Stomach (tissue), 9 donors: Measurements from ENCODE around the gene XRCC6. TPM values are rescaled to one million over a fixed set of nuclear protein-coding genes. Genes with fewer than 3 reads are reported as not detected.
A peak's percentile ranks its signal among the peaks of the same experiment; 100 is the strongest.

Experiments used
- DNase-seq, 2 donors: peaks; one replicate each; pipeline versions ENCODE4 v3.0.0 to v3.0.0-alpha.2; 2013 to 2019
- H3K27ac ChIP-seq, 5 donors: fragments of 200-600 bp in 4 of 5; sonication (generic) in 4 of 5; one replicate each; pipeline ENCODE4 v1.5.1; 2013 to 2019; ENCODE audit warnings: mild to moderate bottlenecking in 1 of 5, moderate library complexity in 1 of 5
- H3K27me3 ChIP-seq, 3 donors: fragments of 200-600 bp; sonication (generic); one replicate each; pipeline ENCODE4 v1.5.1; 2017 to 2019; ENCODE audit warnings: mixed run types in 1 of 3
- H3K36me3 ChIP-seq, 4 donors: fragments of 200-600 bp; sonication (generic); 1 replicate in 3 of 4; 2 replicates in 1 of 4; pipeline ENCODE4 v1.5.1; 2016 to 2019
- H3K4me1 ChIP-seq, 4 donors: fragments of 200-600 bp; sonication (generic); one replicate each; pipeline ENCODE4 v1.5.1; 2016 to 2019
- H3K4me3 ChIP-seq, 4 donors: fragments of 200-600 bp; sonication (generic) in 3 of 4; one replicate each; pipeline ENCODE4 v1.5.1; 2016 to 2019; ENCODE audit warnings: mild to moderate bottlenecking in 1 of 4
- H3K9me3 ChIP-seq, 4 donors: fragments of 200-600 bp; sonication (generic); one replicate each; pipeline ENCODE4 v1.5.1; 2016 to 2019
- EP300 ChIP-seq: sonication (generic); formaldehyde crosslinking; IDR thresholded peaks from one replicate; pipeline ENCODE4 v1.6.1; 2017; ENCODE audit warnings: antibody characterized with exemption
- POLR2A ChIP-seq, 4 donors: fragments of 450-650 bp; IDR thresholded peaks; one replicate each; pipeline ENCODE4 v1.6.1; 2016; ENCODE audit warnings: antibody characterized with exemption in 4 of 4, control low read depth in 2 of 4, mild to moderate bottlenecking in 1 of 4, moderate library complexity in 1 of 4
- POLR2AphosphoS5 ChIP-seq, 3 donors: sonication (generic); formaldehyde crosslinking; IDR thresholded peaks; one replicate each; pipeline ENCODE4 v1.6.1; 2016; ENCODE audit warnings: antibody characterized with exemption in 3 of 3
- WGBS, 5 donors: extraction: QIAGEN DNeasy Blood & Tissue Kit in 3 of 5; methylation state at CpG; one replicate each; pipeline versions ENCODE4 v1.1.5 to v1.1.7; 2013 to 2018; 5-methylcytosine and 5-hydroxymethylcytosine counted together
- intact Hi-C: fragments of 100-400 bp; cut with DNase I; formaldehyde crosslinking; loops from one replicate; pipeline ENCODE4 v1.15.1; 2023; ENCODE audit warnings: low total_unique reads
- polyA plus RNA-seq, 3 donors: library from polyadenylated mRNA; stranded (reverse); fragments of 200-250 nt; gene quantifications; one replicate each; pipeline ENCODE4 v1.2.3, GENCODE V29; 2013
- total RNA-seq, 5 donors: library from RNA; depleted of rRNA; stranded (reverse); fragments of >200 nt; gene quantifications; one replicate each; pipeline versions ENCODE4 v1.1.0 to v1.2.3, GENCODE V29; 2014 to 2016
- TF ChIP-seq, protein P1 (sequence below), 7 experiments: fragments of 450-650 bp in 4 of 7; fragments of 200-600 bp in 3 of 7; sonication (generic) in 3 of 7; IDR thresholded peaks; one replicate each; pipeline ENCODE4 v1.5.1; 2016 to 2019; ENCODE audit warnings: antibody characterized with exemption in 7 of 7, control low read depth in 2 of 7, mild to moderate bottlenecking in 1 of 7
- donor health status: healthy with polysubstance abuse.
- donor health status: Bipolar disorder and iron deficiency.
- donor health status: healthy.

The XRCC6 gene
- total and polyA plus RNA-seq, 8 donors: 40.3 to 315 (median 133) TPM

DNA sequence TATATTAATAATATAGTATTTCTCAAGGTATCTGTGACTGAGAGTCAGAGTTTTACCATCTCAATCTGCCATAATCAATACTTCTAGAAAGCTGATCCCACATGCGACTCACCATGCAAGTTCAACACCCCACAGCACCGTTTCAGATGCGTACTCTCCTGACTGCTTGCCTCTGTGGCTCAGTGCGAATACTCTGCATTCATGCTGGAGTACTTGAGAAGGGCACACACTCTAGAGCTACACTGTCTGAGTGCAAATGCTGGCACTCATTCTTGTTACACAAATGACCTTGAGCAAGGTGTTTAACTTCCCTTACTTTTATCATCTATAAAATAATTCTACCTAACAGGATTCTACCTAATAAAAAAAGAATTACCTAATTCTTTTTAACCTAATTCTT lies 55.0 kb downstream of the XRCC6 start:
- DNase-seq: no peak
- no peak overlapping the region for H3K4me3 ChIP-seq
- H3K27ac ChIP-seq: no peak overlapping the region
- no peaks in the 10 kb centered on the region for H3K27me3 ChIP-seq
- intact Hi-C loops: no loop called here
- peaks cover 38 to 84% (median 79%) of the 10 kb centered on the region in 4 donors for H3K36me3 ChIP-seq
- peaks cover 0 to 24% (median 4%) of the 10 kb centered on the region in 4 donors for H3K4me1 ChIP-seq
- 84 to 95% (median 91%) methylated on average over 4 of the region's 4 CpGs for WGBS, 5 donors
- no peak for TF ChIP-seq POLR2AphosphoS5 (IDR thresholded peaks at IDR 0.05)
- TF ChIP-seq EP300: no peak
- TF ChIP-seq, protein P1, sequence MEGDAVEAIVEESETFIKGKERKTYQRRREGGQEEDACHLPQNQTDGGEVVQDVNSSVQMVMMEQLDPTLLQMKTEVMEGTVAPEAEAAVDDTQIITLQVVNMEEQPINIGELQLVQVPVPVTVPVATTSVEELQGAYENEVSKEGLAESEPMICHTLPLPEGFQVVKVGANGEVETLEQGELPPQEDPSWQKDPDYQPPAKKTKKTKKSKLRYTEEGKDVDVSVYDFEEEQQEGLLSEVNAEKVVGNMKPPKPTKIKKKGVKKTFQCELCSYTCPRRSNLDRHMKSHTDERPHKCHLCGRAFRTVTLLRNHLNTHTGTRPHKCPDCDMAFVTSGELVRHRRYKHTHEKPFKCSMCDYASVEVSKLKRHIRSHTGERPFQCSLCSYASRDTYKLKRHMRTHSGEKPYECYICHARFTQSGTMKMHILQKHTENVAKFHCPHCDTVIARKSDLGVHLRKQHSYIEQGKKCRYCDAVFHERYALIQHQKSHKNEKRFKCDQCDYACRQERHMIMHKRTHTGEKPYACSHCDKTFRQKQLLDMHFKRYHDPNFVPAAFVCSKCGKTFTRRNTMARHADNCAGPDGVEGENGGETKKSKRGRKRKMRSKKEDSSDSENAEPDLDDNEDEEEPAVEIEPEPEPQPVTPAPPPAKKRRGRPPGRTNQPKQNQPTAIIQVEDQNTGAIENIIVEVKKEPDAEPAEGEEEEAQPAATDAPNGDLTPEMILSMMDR (IDR thresholded peaks at IDR 0.05): no peak
- no peak for TF ChIP-seq POLR2A (IDR thresholded peaks at IDR 0.05)
- no peaks in the 10 kb centered on the region for H3K9me3 ChIP-seq

DNA sequence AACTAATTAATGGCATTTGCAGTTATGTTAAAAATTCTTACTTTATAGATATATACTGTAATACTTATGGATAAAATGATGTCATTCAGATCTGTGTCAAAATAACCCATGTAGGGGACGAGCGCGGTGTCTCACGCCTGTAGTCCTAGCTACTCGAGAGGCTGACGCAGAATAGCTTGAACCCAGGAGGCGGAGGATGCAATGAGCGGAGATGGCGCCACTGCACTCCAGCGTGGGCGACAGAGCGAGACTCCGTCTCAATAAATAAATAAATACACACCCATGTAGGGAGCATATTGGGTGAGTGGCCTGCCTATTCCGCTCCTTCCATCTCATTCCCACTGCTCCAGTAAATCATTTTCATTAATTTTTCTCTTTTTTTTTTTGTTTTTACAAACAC lies 60.5 kb downstream of the XRCC6 start:
- Histone ChIP-seq H3K4me3 (peak overlapping the region; percentile 57 to 64 (median 60)), H3K9me3 (no peaks in the 10 kb centered on the region), H3K27me3 (no peaks in the 10 kb centered on the region), H3K4me1 (peaks cover 1 to 41% (median 16%) of the 10 kb centered on the region in 4 donors), H3K36me3 (peaks cover 23 to 42% (median 41%) of the 10 kb centered on the region in 4 donors), H3K27ac (peak overlapping the region in 4 of 5 donors; percentile 84 to 91 (median 89))
- intact Hi-C loops: no loop called here
- DNase-seq: peak in 1 of 2 donors; percentile 23
- TF ChIP-seq EP300 (no peak), POLR2A (IDR thresholded peaks at IDR 0.05) (no peak), POLR2AphosphoS5 (IDR thresholded peaks at IDR 0.05) (no peak)
- TF ChIP-seq, protein P1 (IDR thresholded peaks at IDR 0.05): no peak
- 53 to 60% (median 55%) methylated on average over 14 of the region's 14 CpGs for WGBS, 5 donors

DNA sequence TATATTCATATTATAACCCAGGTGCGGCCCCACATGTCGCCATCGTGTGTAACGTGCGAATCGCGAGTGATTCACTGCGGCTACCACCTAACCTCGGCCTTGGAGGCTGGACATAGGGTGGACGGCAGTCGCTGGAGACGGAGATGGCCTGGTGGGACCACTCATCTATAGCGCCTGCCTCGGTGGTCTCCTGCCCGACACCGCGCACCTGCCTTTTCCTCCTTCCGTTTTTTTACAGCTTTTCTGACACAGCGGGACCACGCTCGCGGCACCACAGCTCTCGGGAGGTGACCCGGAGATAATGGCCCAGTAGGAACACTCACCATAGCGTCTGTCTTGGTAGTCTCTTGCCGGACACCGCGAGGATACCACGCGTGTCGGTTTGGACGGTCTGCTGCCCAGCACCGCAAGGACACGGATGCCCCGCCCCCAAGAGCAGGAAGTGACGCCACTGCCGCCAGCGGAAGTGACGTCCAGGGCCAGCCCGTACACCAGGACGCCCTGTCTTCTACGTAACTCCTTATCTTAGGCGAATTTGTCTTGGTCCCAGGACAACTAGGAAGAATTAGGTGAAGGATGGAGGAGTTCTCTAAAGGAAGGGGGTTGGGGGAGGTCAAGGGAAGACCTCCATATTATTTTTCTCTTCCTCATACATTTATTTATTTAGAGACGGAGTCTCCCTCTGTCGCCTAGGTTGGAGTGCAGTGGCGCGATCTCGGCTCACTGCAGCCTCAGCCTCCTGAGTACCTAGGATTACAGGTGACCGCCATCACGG lies 61.1 kb downstream of the XRCC6 start:
- Histone ChIP-seq H3K4me3 (peak overlapping the region; percentile 57 to 64 (median 60)), H3K36me3 (peaks cover 23 to 38% (median 36%) of the 10 kb centered on the region in 4 donors), H3K27ac (peak overlapping the region; percentile 80 to 91 (median 88)), H3K9me3 (no peaks in the 10 kb centered on the region), H3K4me1 (peaks cover 7 to 47% (median 22%) of the 10 kb centered on the region in 4 donors), H3K27me3 (no peaks in the 10 kb centered on the region)
- peak; percentile 90 to 96 for DNase-seq
- no peak for TF ChIP-seq EP300
- peak; percentile 93 for TF ChIP-seq POLR2AphosphoS5 (IDR thresholded peaks at IDR 0.05)
- TF ChIP-seq POLR2A (IDR thresholded peaks at IDR 0.05): peak in 2 of 4 donors; percentile 12 to 68
- intact Hi-C loops: no loop called here
- 37 to 54% (median 51%) methylated on average over 48 to 50 of the region's 50 CpGs for WGBS, 5 donors

DNA sequence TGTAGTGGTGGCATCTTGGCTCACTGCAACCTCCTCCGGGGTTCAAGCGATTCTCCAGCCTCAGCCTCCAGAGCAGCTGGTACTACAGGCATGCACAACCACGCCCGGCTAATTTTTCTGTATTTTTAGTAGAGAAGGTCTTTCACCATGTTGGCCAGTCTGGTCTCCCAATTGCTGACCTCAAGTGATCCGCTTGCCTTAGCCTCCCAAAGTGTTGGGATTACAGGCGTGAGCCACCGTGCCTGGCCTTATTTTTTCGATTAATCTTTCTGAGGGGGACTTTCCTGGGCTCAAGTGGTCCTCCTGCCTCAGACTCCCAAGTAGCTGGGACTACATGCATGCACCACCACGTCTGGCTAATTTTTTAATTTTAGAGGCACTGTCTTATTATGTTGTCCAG lies 62.0 kb downstream of the XRCC6 start:
- TF ChIP-seq POLR2AphosphoS5 (IDR thresholded peaks at IDR 0.05): no peak
- no peak for TF ChIP-seq POLR2A (IDR thresholded peaks at IDR 0.05)
- TF ChIP-seq, protein P1 (IDR thresholded peaks at IDR 0.05): no peak
- no peak for TF ChIP-seq EP300
- intact Hi-C loops: no loop called here
- Histone ChIP-seq H3K4me3 (peak overlapping the region; percentile 57 to 64 (median 60)), H3K9me3 (no peaks in the 10 kb centered on the region), H3K27me3 (no peaks in the 10 kb centered on the region), H3K27ac (peak overlapping the region in 4 of 5 donors; percentile 84 to 91 (median 89)), H3K36me3 (peaks cover 19 to 29% (median 28%) of the 10 kb centered on the region in 4 donors), H3K4me1 (peaks cover 15 to 55% (median 31%) of the 10 kb centered on the region in 4 donors)
- DNase-seq: no peak
- 82 to 94% (median 92%) methylated on average over 9 of the region's 9 CpGs for WGBS, 5 donors
